K562 (cell line): Measurements from ENCODE around the gene PPIL1. TPM values are rescaled to one million over a fixed set of nuclear protein-coding genes. Genes with fewer than 3 reads are reported as not detected.

Experiments used
- ATF1 ChIP-seq, 2 experiments: fragments of 450-650 bp in 1 of 2; IDR thresholded peaks; 2 replicates each; pipeline ENCODE4 v1.6.1; 2016; ENCODE audit warnings: missing compliant biosample characterization in 1 of 2, missing genetic modification characterization in 1 of 2
- BMI1 ChIP-seq: fragments of 150-350 bp; IDR thresholded peaks from 2 replicates; pipeline ENCODE4 v1.6.1; 2014; ENCODE audit warnings: low read length
- CHD2 ChIP-seq: IDR thresholded peaks from 2 replicates; pipeline ENCODE4 v1.6.1; 2011; ENCODE audit warnings: low read depth, low read length
- ETV1 ChIP-seq: fragments of 450-650 bp; conservative IDR thresholded peaks from 2 replicates; pipeline ENCODE4 v1.6.1; 2016; ENCODE audit warnings: missing genetic modification characterization, control low read depth, low read depth, missing compliant biosample characterization
- HNRNPK ChIP-seq: fragments of 200-400 bp; formaldehyde crosslinking; IDR thresholded peaks from one replicate; pipeline ENCODE4 v1.6.1; 2018; ENCODE audit warnings: mild to moderate bottlenecking, low read depth, low read length; ENCODE audit not compliant: poor library complexity, severe bottlenecking
- KDM4B ChIP-seq, 2 experiments: fragments of 450-650 bp in 1 of 2; sonication (generic) in 1 of 2; IDR thresholded peaks; 2 replicates each; pipeline ENCODE4 v1.6.1; 2016 to 2017; ENCODE audit warnings: borderline replicate concordance in 2 of 2, antibody characterized with exemption in 1 of 2, low read depth in 1 of 2, mild to moderate bottlenecking in 1 of 2
- MAZ ChIP-seq, 2 experiments: fragments of 450-650 bp in 1 of 2; sonication (generic) in 1 of 2; formaldehyde crosslinking; IDR thresholded peaks in 1 of 2; conservative IDR thresholded peaks in 1 of 2; 2 replicates each; pipeline versions ENCODE4 v1.4.0 to v1.5.0; 2020; ENCODE audit warnings: mild to moderate bottlenecking in 1 of 2, missing genetic modification reagents in 1 of 2
- NFRKB ChIP-seq: fragments of 450-650 bp; IDR thresholded peaks from 2 replicates; pipeline ENCODE4 v1.6.1; 2016; ENCODE audit warnings: low read depth
- RBBP5 ChIP-seq: fragments of 200-600 bp; sonication (generic); IDR thresholded peaks from 2 replicates; pipeline ENCODE4 v1.6.1; 2012; ENCODE audit warnings: borderline replicate concordance, mild to moderate bottlenecking, low read length, control low read depth, inconsistent platforms; ENCODE audit not compliant: insufficient read depth, poor library complexity, severe bottlenecking
- RUNX1 ChIP-seq: sonication (generic); IDR thresholded peaks from 2 replicates; pipeline ENCODE4 v1.6.1; 2016; ENCODE audit warnings: antibody characterized with exemption, low read depth
- TAF7 ChIP-seq: fragments of 450-650 bp; IDR thresholded peaks from 2 replicates; pipeline ENCODE4 v1.6.1; 2016; ENCODE audit warnings: missing genetic modification characterization, missing compliant biosample characterization
- U2AF1 ChIP-seq: fragments of 200-400 bp; formaldehyde crosslinking; optimal IDR thresholded peaks from 2 replicates; pipeline ENCODE3; 2017; ENCODE audit warnings: mild to moderate bottlenecking, low read depth, low read length, moderate library complexity
- WHSC1 ChIP-seq: IDR thresholded peaks from one replicate; pipeline ENCODE4 v1.6.1; 2012; ENCODE audit warnings: low read length, control low read depth, inconsistent platforms
- ZNF175 ChIP-seq: fragments of 200-800 bp; sonication (Bioruptor generic); IDR thresholded peaks from 2 replicates; pipeline ENCODE4 v1.6.1; 2016; ENCODE audit warnings: low read depth, mild to moderate bottlenecking, missing genetic modification characterization, missing compliant biosample characterization
- ZNF57 ChIP-seq: fragments of 450-650 bp; formaldehyde crosslinking; IDR thresholded peaks from 2 replicates; pipeline ENCODE4 v1.4.0; 2020; ENCODE audit warnings: mild to moderate bottlenecking, moderate library complexity
- ZNF644 ChIP-seq: fragments of 200-800 bp; sonication (Bioruptor generic); IDR thresholded peaks from 2 replicates; pipeline ENCODE4 v1.6.1; 2016; ENCODE audit warnings: low read depth, missing genetic modification characterization, missing compliant biosample characterization
- ZNF76 ChIP-seq: fragments of 250-450 bp; sonication (Bioruptor Pico); IDR thresholded peaks from 2 replicates; pipeline ENCODE4 v1.4.0; 2020; ENCODE audit warnings: mild to moderate bottlenecking, moderate library complexity, borderline replicate concordance
- ZNF785 ChIP-seq: fragments of 250-450 bp; sonication (Bioruptor Pico); IDR thresholded peaks from 2 replicates; pipeline ENCODE4 v1.4.0; 2020; ENCODE audit warnings: mild to moderate bottlenecking
- ZSCAN29 ChIP-seq: fragments of 450-650 bp; IDR thresholded peaks from 2 replicates; pipeline ENCODE4 v1.6.1; 2017
- polyA plus RNA-seq, 8 experiments: library from polyadenylated mRNA; depleted of rRNA in 4 of 8; stranded (reverse) in 5 of 8; unstranded in 3 of 8; fragments of >200 nt; fragmentation: Nextera tagmentation in 2 of 8; fragmentation: Illumina TruSeq in 1 of 8; extraction: Ambion mirVana in 2 of 8; extraction: Trizol in 1 of 8; gene quantifications; 2 replicates each; pipeline versions ENCODE4 v1.2.1 to v1.2.3, GENCODE V29; 2011 to 2014; ENCODE audit warnings: inconsistent platforms in 1 of 8, missing spikeins in 1 of 8
- total RNA-seq, 7 experiments: library from RNA; depleted of rRNA in 6 of 7; stranded (reverse); fragments of >200 nt in 6 of 7; fragmentation: Illumina TruSeq in 2 of 7; extraction: Trizol in 2 of 7; gene quantifications; 2 replicates each; pipeline versions ENCODE4 v1.2.1 to v1.2.3, GENCODE V29; 2011 to 2021; ENCODE audit warnings: low replicate concordance in 1 of 7
- TF ChIP-seq, protein P1 (sequence below), 2 experiments: fragments of 450-650 bp; conservative IDR thresholded peaks; 2 replicates each; pipeline ENCODE4 v1.6.1; 2017; ENCODE audit warnings: mild to moderate bottlenecking in 2 of 2, moderate library complexity in 2 of 2
- TF ChIP-seq, protein P2 (sequence below): sonication (generic); formaldehyde crosslinking; IDR thresholded peaks from 2 replicates; pipeline ENCODE4 v1.8.1; 2023; ENCODE audit warnings: mild to moderate bottlenecking, missing genetic modification reagents
- TF ChIP-seq, protein P3 (sequence below): fragments of 250-450 bp; sonication (Bioruptor Pico); IDR thresholded peaks from 2 replicates; pipeline ENCODE4 v1.8.0; 2022; ENCODE audit warnings: inconsistent platforms, mild to moderate bottlenecking, moderate library complexity, borderline replicate concordance
- TF ChIP-seq, protein P4 (sequence below): fragments of 450-650 bp; IDR thresholded peaks from 2 replicates; pipeline ENCODE4 v1.6.1; 2016

The PPIL1 gene
- total and polyA plus RNA-seq, 9 of the 15 experiments (the other 6 are each of a cell fraction or from before 2014, with no cell fraction given), result 65.8 to 205 (median 130) TPM

DNA sequence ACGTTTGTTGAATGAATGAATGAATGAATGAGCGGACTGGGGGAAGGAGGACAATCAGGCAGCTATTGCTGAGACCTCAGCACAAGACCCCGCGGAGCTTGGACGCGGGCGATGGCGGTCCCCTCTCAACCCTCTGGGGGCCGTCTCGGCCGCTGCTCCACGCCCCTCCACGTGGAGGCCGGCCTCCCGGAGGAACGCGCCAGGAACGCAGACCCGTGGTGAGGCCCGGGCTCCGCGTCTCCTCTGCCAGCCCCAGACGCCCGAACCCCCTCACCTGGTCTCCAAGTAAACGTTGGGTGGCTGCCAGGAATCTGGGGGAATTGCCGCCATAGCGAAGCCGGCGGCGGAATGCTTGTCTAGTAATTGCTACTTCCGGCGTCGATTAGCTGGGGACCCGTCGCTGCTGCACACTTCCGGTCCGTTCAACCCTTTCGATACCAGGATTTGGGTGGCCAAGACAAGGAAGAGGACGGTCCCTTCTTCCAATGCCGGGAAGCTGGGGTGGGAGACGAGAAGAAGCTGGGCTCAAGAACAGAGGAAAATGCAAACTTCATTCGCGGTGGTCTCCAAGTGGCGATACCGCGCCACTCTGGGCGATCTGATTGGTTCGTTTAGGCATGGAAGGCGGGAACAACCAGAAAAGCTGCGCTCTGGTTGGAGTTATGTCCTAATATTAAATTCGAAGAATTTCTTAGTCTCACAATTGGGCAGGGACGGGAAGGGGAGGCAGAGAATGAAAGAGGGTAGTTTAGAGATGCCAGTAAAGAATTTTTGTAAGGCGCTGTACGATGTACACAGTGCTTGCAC is at the start of gene PPIL1 (continued):
- TF ChIP-seq TAF7 (tag) (peak; percentile 82), RBBP5 (peak; percentile 99), BMI1 (peak; percentile 49; the same call in 1 of the 2 replicates), U2AF1 (no peak), ATF1 (CRISPR knock-in tag; IDR thresholded peaks at IDR 0.05) (no peak), ATF1 (tag; IDR thresholded peaks at IDR 0.05) (peak; percentile 92), CHD2 (peak; percentile 46), RUNX1 (peak; percentile 89; the same call in 1 of the 2 replicates), ZNF785 (no peak), WHSC1 (no peak), ZNF644 (tag) (0 out of 2 replicates have a peak, but pooled peaks have one; percentile 33), ZNF175 (CRISPR knock-in tag) (peak; percentile 81; the same call in 1 of the 2 replicates), ZSCAN29 (peak; percentile 67), KDM4B (IDR thresholded peaks at IDR 0.05; ENCODE audit: borderline replicate concordance in 2 of 2, low read depth in 1 of 2) (peak in 1 of 2 experiments; percentile 97; a peak in 2 of 4 replicates), ZNF76 (CRISPR knock-in tag) (peak; percentile 85), ZNF57 (no peak), ETV1 (tag) (peak; percentile 94), HNRNPK (no peak), MAZ (CRISPR knock-in tag; conservative IDR thresholded peaks at IDR 0.05 in 1 of 2, IDR thresholded peaks at IDR 0.05 in 1 of 2) (peak; percentile 89 to 94), NFRKB (peak; percentile 97)
- TF ChIP-seq, protein P1, sequence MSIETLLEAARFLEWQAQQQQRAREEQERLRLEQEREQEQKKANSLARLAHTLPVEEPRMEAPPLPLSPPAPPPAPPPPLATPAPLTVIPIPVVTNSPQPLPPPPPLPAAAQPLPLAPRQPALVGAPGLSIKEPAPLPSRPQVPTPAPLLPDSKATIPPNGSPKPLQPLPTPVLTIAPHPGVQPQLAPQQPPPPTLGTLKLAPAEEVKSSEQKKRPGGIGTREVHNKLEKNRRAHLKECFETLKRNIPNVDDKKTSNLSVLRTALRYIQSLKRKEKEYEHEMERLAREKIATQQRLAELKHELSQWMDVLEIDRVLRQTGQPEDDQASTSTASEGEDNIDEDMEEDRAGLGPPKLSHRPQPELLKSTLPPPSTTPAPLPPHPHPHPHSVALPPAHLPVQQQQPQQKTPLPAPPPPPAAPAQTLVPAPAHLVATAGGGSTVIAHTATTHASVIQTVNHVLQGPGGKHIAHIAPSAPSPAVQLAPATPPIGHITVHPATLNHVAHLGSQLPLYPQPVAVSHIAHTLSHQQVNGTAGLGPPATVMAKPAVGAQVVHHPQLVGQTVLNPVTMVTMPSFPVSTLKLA (conservative IDR thresholded peaks at IDR 0.05), result peak; percentile 99
- TF ChIP-seq, protein P2, sequence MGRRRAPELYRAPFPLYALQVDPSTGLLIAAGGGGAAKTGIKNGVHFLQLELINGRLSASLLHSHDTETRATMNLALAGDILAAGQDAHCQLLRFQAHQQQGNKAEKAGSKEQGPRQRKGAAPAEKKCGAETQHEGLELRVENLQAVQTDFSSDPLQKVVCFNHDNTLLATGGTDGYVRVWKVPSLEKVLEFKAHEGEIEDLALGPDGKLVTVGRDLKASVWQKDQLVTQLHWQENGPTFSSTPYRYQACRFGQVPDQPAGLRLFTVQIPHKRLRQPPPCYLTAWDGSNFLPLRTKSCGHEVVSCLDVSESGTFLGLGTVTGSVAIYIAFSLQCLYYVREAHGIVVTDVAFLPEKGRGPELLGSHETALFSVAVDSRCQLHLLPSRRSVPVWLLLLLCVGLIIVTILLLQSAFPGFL, result 0 out of 2 replicates have a peak, but pooled peaks have one; percentile 56
- TF ChIP-seq, protein P3, sequence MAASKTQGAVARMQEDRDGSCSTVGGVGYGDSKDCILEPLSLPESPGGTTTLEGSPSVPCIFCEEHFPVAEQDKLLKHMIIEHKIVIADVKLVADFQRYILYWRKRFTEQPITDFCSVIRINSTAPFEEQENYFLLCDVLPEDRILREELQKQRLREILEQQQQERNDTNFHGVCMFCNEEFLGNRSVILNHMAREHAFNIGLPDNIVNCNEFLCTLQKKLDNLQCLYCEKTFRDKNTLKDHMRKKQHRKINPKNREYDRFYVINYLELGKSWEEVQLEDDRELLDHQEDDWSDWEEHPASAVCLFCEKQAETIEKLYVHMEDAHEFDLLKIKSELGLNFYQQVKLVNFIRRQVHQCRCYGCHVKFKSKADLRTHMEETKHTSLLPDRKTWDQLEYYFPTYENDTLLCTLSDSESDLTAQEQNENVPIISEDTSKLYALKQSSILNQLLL (CRISPR knock-in tag), result no peak
- TF ChIP-seq, protein P4, sequence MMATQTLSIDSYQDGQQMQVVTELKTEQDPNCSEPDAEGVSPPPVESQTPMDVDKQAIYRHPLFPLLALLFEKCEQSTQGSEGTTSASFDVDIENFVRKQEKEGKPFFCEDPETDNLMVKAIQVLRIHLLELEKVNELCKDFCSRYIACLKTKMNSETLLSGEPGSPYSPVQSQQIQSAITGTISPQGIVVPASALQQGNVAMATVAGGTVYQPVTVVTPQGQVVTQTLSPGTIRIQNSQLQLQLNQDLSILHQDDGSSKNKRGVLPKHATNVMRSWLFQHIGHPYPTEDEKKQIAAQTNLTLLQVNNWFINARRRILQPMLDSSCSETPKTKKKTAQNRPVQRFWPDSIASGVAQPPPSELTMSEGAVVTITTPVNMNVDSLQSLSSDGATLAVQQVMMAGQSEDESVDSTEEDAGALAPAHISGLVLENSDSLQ, result peak; percentile 88
